Mucosa of gallbladder (tissue), 1 donor: ENCODE measurements around the gene PCDHB6. TPM values are rescaled to one million over a fixed set of nuclear protein-coding genes. Genes with fewer than 3 reads are reported as not detected.
"Not testable (repeated sequence)": the region's sequence is repeated elsewhere in the genome, so short reads cannot be mapped to it uniquely, and the experiment has no call there.

Experiments used
- DNase-seq: peaks from one replicate; pipeline ENCODE4 v3.0.0-alpha.2; 2020; ENCODE audit warnings: low spot score
- total RNA-seq: library from RNA; stranded (reverse); gene quantifications from one replicate; pipeline ENCODE4 v1.2.1, GENCODE V29; 2021
- donor health status: DM: no; HTN: no; CAD: no.

Gene PCDHB6
- total RNA-seq, 1 donor from 2014 or later = 0.60 TPM

DNA sequence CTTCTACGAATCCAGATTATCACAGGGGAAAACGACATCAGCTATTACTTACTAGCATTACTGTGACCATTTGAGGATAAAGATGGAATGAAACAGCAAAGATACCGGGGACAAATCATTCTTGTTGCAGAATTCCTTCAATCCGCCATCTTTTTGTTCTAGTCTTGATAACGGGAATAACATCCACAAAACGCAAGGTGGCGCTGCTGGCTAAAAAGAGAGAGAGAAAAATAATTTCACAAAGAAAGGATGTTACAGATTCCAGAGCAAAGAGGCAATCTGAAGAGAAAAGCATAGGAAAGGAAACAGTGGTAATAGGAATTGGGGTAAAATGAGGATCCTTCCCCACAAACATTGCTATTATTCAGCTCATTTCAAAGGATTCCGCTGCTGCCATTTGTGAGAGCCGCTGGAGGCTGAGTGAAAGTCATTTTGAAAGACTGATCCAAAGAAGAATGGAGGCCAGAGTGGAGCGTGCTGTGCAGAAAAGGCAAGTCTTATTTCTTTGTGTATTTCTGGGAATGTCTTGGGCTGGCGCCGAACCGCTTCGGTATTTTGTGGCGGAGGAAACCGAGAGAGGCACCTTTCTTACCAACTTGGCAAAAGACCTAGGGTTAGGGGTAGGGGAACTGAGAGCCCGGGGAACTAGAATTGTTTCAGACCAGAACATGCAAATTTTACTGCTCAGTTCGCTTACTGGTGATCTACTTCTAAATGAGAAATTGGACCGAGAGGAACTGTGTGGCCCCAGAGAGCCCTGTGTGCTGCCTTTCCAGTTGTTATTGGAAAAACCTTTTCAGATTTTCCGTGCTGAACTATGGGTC, 22.7 kb downstream of the PCDHB6 start, which contains the start of gene PCDHB7:
PCDHB7 (plus strand) TSS at position 264 of the 824 bp plus-strand sequence; CDS start at position 456, 192 bp downstream.
- no peak for DNase-seq

DNA sequence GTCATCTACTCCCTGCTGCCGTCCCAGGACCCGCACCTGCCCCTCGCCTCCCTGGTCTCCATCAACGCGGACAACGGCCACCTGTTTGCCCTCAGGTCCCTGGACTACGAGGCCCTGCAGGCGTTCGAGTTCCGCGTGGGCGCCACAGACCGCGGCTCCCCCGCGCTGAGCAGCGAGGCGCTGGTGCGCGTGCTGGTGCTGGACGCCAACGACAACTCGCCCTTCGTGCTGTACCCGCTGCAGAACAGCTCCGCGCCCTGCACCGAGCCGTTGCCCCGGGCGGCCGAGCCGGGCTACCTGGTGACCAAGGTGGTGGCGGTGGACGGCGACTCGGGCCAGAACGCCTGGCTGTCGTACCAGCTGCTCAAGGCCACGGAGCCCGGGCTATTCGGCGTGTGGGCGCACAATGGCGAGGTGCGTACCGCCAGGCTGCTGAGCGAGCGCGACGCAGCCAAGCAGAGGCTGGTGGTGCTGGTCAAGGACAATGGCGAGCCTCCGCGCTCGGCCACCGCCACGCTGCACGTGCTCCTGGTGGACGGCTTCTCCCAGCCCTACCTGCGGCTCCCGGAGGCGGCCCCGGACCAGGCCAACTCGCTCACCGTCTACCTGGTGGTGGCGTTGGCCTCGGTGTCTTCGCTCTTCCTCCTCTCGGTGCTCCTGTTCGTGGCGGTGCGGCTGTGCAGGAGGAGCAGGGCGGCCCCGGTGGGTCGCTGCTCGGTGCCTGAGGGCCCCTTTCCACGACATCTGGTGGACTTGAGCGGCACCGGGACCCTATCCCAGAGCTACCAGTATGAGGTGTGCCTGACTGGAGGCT, 24.6 kb downstream of the PCDHB6 start:
- not testable (repeated sequence) for DNase-seq

- DNase-seq = no peak
Observed at GRCh38 chr5:141175933-141176332, 26.1 kb downstream of the PCDHB6 start.

GRCh38 chr5:141177577-141178191, 27.8 kb downstream of the PCDHB6 start, which contains the start of gene PCDHB8:
TSS of gene PCDHB8 (plus strand) at chr5:141177790. CDS start at chr5:141178035, 245 bp downstream.
- not testable (repeated sequence) for DNase-seq

DNA sequence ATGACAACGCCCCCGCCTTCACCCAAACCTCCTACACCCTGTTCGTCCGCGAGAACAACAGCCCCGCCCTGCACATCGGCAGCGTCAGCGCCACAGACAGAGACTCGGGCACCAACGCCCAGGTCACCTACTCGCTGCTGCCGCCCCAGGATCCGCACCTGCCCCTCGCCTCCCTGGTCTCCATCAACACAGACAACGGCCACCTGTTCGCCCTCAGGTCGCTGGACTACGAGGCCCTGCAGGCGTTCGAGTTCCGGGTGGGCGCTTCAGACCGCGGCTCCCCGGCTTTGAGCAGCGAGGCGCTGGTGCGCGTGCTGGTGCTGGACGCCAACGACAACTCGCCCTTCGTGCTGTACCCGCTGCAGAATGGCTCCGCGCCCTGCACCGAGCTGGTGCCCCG, 29.5 kb downstream of the PCDHB6 start:
- not testable (repeated sequence) for DNase-seq

DNA sequence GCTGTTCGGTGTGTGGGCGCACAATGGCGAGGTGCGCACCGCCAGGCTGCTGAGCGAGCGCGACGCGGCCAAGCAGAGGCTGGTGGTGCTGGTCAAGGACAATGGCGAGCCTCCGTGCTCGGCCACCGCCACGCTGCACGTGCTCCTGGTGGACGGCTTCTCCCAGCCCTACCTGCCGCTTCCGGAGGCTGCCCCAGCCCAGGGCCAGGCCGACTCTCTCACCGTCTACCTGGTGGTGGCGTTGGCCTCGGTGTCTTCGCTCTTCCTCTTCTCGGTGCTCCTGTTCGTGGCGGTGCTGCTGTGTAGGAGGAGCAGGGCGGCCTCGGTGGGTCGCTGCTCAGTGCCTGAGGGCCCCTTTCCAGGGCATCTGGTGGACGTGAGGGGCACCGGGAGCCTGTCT, 30.0 kb downstream of the PCDHB6 start:
- DNase-seq = not testable (repeated sequence)

- DNase-seq = no peak
Observed at GRCh38 chr5:141180313-141180712, 30.5 kb downstream of the PCDHB6 start.

DNA sequence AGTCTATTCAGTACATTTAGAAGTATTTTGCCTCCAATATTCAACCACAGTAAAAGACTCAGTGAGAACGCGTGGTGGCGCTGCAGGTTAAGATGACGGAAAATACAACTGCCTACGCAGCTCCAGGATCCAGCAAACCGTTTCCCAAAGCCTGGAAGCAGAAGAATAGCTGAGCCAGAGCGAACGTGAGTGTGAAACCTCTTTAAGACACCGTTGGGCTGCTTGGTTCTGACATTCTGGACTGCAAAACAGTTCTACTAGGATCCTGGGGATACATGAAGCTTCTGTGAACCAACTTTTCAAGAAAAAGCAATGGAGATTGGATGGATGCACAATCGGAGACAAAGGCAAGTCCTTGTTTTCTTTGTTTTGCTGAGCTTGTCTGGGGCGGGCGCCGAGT, 32.4 kb downstream of the PCDHB6 start, which contains the start of gene PCDHB16:
PCDHB16 (plus strand) TSS at position 140 of the 400 bp plus-strand sequence; CDS start at position 313, 173 bp downstream.
- DNase-seq = no peak

DNA sequence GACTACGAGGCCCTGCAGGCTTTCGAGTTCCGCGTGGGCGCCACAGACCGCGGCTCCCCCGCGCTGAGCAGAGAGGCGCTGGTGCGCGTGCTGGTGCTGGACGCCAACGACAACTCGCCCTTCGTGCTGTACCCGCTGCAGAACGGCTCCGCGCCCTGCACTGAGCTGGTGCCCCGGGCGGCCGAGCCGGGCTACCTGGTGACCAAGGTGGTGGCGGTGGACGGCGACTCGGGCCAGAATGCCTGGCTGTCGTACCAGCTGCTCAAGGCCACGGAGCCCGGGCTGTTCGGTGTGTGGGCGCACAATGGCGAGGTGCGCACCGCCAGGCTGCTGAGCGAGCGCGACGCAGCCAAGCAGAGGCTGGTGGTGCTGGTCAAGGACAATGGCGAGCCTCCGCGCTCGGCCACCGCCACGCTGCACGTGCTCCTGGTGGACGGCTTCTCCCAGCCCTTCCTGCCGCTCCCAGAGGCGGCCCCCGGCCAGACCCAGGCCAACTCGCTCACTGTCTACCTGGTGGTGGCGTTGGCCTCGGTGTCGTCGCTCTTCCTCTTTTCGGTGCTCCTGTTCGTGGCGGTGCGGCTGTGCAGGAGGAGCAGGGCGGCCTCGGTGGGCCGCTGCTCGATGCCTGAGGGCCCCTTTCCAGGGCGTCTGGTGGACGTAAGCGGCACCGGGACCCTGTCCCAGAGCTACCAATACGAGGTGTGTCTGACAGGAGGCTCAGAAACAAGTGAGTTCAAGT, 34.4 kb downstream of the PCDHB6 start:
- not testable (repeated sequence) for DNase-seq

DNA sequence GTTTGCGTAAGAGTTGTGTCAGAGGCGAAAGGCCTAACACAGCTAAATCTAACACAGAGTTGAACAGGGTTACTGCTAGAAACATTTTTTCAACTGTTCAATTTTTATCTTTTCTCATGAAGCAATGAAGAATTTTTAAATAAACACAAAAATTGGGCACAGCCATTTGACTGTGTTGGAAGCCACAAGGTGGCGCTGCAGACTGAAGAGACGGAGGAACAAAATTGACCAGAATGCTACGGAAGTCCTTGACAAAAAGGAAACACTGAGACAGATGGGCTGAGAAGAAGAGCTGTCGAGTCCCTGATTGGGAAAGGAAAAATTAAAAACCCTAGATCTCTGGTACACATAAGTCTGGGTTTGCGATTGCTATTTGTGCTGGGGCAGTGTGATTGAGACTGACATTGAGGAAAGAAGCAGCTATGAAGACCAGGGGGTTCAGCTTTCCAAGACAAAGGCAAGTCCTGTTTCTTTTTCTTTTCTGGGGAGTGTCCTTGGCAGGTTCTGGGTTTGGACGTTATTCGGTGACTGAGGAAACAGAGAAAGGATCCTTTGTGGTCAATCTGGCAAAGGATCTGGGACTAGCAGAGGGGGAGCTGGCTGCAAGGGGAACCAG, 37.1 kb downstream of the PCDHB6 start, which contains the start of gene PCDHB9:
PCDHB9 (plus strand) TSS at position 265 of the 616 bp plus-strand sequence; CDS start at position 423, 158 bp downstream.
- DNase-seq = no peak

DNA sequence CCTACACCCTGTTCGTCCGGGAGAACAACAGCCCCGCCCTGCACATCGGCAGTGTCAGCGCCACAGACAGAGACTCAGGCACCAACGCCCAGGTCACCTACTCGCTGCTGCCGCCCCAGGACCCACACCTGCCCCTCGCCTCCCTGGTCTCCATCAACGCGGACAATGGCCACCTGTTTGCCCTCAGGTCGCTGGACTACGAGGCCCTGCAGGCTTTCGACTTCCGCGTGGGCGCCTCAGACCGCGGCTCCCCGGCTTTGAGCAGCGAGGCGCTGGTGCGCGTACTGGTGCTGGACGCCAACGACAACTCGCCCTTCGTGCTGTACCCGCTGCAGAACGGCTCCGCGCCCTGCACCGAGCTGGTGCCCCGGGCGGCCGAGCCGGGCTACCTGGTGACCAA, 38.8 kb downstream of the PCDHB6 start:
- not testable (repeated sequence) for DNase-seq

DNA sequence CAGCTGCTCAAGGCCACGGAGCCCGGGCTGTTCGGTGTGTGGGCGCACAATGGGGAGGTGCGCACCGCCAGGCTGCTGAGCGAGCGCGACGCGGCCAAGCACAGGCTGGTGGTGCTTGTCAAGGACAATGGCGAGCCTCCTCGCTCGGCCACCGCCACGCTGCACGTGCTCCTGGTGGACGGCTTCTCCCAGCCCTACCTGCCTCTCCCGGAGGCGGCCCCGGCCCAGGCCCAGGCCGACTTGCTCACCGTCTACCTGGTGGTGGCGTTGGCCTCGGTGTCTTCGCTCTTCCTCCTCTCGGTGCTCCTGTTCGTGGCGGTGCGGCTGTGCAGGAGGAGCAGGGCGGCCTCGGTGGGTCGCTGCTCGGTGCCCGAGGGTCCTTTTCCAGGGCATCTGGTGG, 39.3 kb downstream of the PCDHB6 start:
- not testable (repeated sequence) for DNase-seq

GRCh38 chr5:141192110-141192725, 42.4 kb downstream of the PCDHB6 start, which contains the start of gene PCDHB10:
TSS of gene PCDHB10 (plus strand) at chr5:141192353. CDS start at chr5:141192553, 200 bp downstream.
- DNase-seq = no peak

GRCh38 chr5:141194332-141194731, 44.5 kb downstream of the PCDHB6 start:
- DNase-seq = not testable (repeated sequence)

DNA sequence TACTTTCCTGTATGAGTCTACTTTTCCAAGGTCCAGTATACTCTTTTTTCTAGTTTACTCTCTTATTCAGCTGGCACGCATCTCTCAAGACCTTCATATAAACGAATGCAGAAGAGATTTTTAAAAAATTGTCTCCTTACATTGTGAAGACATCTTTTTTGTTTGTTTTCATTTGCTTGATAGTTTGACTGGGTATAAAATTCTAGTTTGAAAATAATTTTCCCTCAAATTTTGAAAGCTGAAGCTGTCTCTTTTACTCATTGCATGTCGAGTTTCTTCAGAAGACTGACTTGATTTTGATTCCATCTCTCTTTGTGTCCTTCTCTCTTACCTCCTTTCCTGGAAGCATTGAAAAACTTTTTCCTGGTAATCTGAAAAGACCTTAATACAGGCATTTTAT, 46.5 kb downstream of the PCDHB6 start:
- no peak for DNase-seq

DNA sequence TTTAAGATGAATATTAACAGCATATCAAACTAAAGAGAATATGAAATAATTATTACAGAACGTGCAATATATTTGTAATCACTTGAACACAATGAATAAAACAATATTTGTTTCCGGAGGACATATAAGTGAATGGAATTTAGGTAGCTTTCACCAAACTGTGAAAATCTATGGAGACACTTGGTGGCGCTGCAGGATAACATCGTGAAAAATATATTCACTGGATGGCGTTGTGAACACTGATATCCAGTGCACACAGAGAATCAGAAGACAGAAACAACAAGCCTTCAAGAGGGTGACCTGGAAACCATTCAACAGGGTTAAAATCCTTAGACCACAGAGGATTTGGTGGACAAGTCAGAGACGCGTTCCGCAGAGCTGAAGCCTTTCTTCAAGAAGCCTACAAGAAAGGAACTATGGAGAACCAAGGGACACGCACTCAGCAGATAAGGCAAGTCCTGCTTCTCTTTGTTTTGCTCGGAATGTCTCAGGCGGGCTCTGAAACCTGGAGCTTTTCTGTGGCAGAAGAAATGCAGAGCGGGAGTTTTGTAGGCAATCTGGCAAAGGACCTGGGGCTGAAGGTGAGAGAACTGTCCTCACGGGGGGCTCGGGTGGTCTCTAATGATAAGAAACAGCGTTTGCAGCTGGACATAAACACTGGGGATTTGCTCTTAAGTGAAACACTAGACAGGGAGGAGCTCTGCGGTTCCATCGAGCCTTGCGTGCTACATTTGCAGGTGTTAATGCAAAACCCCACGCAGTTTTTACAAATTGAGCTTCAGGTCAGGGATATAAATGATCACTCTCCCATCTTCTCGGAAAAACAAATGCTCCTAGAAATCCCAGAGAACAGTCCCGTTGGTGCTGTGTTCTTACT, 49.7 kb downstream of the PCDHB6 start, which contains the start of gene PCDHB11:
PCDHB11 (plus strand) TSS at position 269 of the 877 bp plus-strand sequence; CDS start at position 417, 148 bp downstream.
- no peak for DNase-seq

DNA sequence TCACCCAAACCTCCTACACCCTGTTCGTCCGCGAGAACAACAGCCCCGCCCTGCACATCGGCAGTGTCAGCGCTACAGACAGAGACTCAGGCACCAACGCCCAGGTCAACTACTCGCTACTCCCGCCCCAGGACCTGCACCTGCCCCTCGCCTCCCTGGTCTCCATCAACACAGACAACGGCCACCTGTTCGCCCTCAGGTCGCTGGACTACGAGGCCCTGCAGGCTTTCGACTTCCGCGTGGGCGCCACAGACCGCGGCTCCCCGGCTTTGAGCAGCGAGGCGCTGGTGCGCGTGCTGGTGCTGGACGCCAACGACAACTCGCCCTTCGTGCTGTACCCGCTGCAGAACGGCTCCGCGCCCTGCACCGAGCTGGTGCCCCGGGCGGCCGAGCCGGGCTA, 51.3 kb downstream of the PCDHB6 start:
- not testable (repeated sequence) for DNase-seq

- not testable (repeated sequence) for DNase-seq
Observed at GRCh38 chr5:141201646-141202045, 51.8 kb downstream of the PCDHB6 start.
